GM20000 (cell line): ENCODE results near the gene TMCC2.

Experiments
- DNase-seq: peaks from one replicate; pipeline ENCODE4 v3.0.0; 2012; ENCODE audit warnings: low spot score
- CTCF ChIP-seq: IDR thresholded peaks from 2 replicates; pipeline ENCODE4 v1.5.1; 2012; ENCODE audit warnings: mild to moderate bottlenecking, control low read depth; ENCODE audit errors: extremely low read depth, missing control alignments

Gene TMCC2

GRCh38 chr1:205319081-205320018 lies 91.6 kb downstream of the TMCC2 start:
- no peak for DNase-seq
- no peak for TF ChIP-seq CTCF

DNA sequence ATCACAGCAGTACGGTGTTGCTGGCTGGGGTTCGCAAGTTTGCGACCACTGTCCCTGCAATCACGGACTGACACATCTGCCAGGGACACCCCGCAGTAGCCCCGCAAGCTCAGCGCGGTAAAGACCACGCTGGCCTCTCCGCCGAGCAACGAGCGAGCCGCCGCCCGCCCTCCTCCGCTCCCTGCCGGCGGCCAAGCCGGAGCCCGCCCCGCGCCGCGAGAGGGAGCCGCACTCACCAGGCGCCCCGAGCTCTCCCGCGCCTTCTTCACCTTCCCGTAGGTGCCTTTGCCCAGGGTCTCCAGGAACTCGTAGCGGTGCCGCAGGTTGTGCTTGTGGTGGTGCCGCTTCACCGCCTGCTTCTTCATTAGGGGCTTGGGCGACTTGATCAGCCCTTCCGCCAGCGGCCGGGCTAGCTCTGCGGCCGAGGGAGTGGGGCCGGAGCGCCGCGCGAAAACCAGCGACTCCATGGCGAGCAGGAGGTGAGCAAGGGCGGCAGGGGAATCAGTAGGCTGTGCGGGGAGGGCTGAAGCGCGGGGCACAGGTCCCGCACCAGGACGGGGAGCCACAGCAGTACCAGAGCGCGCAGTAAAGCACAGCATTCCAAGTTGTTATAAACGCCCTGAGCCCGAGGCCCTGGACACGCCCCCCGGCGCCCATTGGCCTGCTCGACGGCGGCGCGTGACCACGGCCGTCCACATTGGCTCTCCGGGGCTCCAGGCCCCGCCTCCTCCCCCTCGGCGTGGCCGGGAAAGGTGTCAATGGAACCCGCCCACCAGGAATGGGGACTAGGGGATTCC lies 93.6 kb downstream of the TMCC2 start, which contains the start of gene NUAK2:
TSS of gene NUAK2 (minus strand) at position 584 of the 797 bp plus-strand sequence. CDS start at position 467, 117 bp downstream.
- DNase-seq = peak; percentile 77
- TF ChIP-seq CTCF = peak; percentile 6

DNA sequence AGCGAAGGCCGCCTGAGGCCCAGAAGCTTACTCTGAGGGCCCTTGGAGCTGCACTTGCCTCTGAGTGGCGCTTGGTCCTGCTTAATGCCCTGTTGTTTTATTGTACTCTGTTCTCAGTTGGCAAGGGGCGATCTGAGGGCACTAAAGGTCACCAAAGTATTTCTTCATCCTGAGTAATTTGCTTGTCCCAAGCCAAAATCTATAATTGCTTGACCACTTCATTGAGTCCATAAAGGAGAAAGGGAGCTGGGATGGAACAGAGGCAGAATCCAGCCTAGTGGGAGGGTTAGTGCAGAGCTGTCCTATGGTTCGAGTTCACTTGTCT lies 94.2 kb downstream of the TMCC2 start:
- no peak for TF ChIP-seq CTCF
- DNase-seq = no peak
